ENCODE results near the gene SLC9A8.
A peak's percentile ranks its signal among the peaks of the same experiment; 100 is the strongest.
"Not testable (repeated sequence)": the region's sequence is repeated elsewhere in the genome, so short reads cannot be mapped to it uniquely, and the experiment has no call there.

Gene SLC9A8, protein sequence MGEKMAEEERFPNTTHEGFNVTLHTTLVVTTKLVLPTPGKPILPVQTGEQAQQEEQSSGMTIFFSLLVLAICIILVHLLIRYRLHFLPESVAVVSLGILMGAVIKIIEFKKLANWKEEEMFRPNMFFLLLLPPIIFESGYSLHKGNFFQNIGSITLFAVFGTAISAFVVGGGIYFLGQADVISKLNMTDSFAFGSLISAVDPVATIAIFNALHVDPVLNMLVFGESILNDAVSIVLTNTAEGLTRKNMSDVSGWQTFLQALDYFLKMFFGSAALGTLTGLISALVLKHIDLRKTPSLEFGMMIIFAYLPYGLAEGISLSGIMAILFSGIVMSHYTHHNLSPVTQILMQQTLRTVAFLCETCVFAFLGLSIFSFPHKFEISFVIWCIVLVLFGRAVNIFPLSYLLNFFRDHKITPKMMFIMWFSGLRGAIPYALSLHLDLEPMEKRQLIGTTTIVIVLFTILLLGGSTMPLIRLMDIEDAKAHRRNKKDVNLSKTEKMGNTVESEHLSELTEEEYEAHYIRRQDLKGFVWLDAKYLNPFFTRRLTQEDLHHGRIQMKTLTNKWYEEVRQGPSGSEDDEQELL

DNA sequence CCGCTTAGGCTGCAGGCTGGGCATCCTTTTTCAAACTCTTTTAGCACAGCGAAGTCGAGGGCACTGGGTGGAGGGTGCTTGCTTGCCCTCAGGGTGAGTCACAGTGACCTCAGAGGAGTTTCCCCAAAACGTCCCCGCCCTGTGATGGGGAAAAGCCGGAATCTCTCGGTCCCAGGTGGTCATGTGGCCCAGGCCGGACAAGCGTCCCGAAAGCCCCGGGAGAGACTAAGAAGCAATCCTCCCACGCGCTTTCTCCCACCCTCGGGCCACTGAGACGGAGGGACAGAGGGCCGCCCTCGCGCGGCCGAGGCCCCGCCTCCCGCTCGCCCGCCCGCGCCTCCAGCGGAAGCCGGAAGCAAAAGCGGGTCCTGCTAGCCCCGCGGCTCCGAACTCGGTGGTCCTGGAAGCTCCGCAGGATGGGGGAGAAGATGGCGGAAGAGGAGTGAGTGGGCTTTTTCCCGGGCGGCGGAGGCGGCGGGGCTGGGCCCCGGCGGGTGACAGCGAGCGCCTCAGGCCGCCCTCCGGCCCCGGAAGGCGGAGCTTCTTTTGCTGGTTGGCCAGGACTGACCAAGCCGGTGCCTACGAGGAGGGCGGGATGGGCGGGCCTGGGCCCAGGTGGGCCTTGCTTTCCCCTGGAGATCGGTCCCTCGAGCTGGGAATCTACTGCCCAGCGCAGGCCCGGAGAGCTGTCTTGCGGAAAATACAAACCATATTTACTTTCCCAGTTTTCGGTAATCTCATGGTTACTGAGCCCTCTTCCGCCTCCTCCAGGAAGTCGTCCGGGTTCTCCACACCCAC is at the start of gene SLC9A8:
Gene SLC9A8 (plus strand): TSS at position 322 of the 798 bp plus-strand sequence. CDS start 95 bp downstream, at position 417.
- peak; percentile 82 for DNase-seq (ENCODE audit: low read depth)

DNA sequence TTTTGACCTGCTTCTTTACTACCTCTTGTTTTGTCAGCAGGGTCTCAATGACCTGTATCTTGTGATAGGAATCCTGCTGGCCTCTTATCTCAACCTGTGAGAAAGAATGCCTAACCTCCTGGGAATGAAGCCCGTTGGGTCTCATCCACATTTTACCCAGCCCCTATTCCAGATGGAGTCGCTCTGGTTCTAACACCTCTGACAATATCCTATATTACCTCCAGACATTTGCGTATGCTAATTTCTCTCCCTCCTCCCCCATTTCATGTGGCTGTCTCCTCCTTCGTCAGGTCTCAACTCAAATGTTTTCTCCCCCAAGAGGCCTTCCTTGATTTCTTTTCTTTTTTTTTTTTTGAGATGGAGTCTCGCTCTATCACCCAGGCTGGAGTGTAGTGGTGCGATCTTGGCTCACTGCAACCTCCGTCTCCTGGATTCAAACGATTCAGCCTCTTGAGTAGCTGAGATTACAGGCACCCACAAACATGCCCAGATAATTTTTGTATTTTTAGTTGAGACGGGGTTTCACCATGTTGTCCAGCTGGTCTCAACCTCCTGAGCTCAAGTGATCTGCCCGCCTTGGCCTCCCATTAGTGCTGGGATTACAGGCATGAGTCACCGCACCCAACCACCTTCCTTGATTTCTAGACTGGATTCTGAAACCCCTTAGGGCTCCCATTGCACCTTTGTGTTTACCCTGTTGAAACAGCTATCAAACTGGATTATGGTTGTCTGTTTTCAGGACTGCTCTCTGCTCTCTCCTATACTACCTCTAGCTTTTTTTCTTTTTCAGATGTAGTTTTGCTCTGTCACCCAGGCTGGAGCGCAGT is 49.5 kb upstream of the SLC9A8 start:
- DNase-seq (ENCODE audit: low read depth) = no peak

DNA sequence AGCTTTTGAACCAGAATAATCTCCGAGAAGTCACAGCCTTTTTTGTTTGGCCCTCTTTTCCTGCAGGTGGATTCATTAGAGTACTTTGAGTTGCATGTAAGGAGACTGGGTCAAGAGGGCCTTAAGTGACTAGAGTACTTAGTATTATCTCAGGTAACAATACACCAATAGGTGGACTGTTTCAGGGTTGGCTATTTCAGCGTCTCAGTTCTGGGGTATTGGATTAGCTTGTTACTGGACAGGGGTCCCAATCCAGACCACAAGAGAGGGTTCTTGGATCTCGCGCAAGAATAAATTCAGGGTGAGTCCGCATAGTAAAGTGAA is 47.3 kb upstream of the SLC9A8 start:
- no peak for DNase-seq (ENCODE audit: low read depth)

DNA sequence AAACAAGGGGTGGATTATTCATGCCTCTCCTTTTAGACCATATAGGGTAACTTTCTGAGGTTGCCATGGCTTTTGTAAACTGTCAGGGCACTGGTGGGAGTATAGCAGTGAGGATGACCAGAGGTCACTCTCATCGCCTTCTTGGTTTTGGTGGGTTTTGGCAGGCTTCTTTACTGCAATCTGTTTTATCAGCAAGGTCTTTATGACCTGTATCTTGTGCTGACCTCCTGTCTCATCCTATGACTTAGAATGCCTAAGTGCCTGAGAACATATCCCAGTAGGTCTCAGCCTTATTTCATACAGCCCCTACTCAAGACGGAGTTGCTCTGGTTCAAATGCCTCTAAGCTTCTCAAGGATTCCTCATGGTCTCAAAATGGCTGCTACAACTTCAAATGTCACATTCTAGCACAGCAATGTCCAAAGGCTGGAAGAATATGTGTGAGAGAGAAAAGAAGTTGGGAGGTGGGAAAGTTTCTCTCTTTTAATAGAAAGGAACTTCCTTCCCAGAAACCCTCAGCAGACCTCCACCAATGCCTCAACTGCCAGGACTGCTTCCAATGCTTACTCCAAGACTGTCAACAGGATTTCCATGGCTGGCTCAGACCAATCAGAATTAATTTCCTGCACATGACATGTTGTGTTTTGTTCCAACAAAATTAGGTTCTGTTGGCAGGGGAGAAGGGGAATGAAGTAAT is 46.6 kb upstream of the SLC9A8 start:
- no peak for DNase-seq (ENCODE audit: low read depth)

DNA sequence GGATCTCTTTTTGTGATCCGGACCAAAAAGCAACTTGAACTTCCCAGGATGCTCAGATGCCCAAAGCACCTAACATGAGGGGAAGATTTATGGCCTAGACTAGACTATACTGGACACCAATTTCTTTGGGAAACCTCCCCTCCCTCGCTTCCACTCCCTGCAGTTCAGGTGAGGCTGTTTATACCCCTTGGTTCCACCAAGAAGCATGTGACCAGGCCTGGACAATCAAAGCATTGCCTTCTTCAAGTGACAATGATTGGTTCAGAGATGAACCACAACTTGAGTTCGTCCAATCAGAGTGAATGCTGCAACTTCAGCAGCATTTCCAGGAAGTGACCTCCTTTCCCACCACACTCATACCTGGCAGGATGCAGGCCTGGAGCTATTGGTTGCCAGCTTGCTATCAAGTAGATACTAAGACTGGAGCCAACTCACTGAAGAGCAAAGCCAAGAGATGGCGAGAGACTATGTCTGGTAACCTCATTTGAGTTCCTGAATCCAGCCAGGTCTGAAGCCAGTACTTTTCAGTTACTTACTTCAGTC is 45.6 kb upstream of the SLC9A8 start:
- no peak for DNase-seq (ENCODE audit: low read depth)

DNA sequence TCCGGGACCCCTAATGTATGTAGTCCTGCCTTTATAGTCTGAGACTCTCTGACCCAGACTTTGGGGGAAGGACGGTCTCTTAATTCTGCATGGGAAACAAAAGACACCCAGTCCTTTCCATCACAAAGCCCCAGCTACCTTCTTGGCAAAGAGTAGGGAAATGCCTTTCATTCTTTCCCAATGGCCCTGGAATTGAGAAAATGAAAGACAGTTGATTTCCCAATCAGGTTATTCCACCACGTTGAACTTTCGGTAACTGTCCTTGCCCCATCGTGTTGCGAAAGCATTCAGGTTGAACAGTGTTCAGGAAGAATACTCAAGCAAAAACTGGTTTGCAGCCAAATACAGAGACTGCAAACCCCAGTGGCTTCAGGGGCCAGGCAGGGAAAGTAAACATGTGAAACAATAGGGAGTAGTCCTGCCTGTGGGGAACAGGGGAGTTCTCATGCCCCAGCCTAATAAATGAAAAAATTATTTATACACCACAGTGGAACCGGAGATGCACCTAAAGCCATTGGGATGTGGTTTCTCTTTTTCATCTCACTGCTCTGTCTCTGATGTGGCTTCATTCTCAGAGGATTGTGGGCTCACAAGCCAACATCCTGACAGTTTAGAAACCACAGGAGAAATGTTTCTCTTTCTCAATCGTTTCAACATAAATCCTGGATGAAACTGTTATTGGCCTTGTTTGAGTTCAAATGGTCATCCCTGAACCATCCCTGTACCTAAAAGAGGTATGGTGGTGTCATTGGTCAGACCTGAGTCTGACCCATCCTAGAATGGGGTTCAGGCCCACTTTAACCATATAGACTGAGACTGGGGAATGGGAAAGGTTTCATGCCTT is 44.2 kb upstream of the SLC9A8 start:
- peak; percentile 4 for DNase-seq (ENCODE audit: low read depth)

DNA sequence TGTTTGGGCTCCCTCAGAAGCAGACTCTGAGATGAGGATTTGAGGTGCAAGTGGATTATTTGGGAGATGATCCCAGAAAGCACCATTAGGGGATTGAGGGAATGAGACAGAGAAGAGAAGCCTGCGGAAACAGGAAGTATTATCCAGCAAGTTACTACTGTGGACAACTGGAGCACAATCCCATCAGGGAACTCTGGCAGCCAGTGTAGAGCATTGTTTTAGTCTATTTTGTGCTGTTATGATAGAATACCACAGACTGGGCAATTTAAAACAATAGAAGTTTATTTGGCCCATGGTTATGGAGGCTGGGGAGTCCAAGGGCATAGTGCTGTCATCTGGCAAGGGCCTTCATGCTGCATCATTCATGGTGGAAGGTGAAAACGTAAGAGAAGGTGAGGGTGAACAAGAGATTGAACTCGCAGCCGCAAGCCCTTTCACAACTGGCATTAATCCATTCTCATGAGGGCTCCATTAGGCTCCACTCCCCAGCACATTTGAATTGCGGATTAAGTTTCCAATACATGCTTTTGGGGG is 43.5 kb upstream of the SLC9A8 start:
- no peak for DNase-seq (ENCODE audit: low read depth)

DNA sequence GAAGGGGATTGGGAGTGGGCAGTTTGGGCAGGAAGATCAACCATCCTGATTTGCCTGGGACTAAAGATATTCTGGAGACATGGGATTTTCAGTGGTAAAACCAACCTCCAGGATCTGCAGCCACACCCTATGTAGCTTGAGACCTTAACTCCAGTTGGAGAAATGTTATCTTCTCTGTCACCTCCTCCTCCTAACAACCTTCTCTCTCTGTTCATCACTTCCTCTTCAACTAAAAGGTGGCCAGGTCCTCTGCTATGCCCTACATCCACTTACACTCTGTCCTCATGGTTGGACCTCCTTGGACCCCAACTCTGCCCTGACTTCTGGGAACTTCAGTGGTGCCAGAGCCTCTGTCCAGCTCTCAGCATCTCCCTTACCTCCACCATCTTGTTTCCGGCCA is 42.0 kb upstream of the SLC9A8 start:
- DNase-seq (ENCODE audit: low read depth) = no peak

DNA sequence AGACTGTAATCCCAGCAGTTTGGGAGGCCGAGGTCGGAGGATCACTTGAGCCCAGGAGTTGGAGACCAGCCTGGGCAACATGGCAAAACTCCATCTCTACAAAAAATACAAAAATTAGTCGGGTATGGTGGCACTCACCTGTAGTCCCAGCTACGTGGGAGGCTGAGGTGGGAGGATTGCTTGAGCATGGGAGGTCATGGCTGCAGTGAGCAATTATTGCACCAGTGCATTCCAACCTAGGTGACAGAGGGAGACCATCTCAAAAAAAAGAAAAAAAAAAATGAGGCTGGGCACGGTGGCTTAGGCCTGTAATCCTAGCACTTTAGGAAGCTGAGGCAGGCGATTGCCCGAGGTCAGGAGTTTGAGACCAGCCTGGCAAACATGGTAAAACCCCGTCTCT is 38.4 kb upstream of the SLC9A8 start:
- not testable (repeated sequence) for DNase-seq (ENCODE audit: low read depth)

DNA sequence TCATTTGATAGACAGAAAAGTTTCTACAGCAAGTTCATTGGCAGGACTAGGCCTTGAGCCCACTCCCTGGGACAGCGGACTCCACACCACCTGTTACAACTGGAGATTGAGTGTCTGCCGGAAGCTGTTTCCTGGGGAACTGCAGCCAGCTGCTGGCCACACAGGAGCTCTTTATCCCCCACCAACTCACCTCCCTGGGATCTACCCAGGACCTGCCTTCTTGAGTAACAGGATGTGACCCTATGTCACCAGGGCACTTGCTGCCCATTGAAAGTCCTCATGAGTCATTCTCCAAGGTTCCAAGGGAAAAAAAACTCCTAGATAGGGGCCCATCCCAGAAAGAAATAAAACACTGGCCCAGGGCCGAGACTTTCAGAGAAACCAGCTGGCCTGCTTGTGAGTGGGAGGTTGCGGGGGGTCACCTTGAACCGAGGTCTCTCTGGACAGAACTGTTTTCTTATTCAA is 37.4 kb upstream of the SLC9A8 start:
- DNase-seq (ENCODE audit: low read depth) = no peak

DNA sequence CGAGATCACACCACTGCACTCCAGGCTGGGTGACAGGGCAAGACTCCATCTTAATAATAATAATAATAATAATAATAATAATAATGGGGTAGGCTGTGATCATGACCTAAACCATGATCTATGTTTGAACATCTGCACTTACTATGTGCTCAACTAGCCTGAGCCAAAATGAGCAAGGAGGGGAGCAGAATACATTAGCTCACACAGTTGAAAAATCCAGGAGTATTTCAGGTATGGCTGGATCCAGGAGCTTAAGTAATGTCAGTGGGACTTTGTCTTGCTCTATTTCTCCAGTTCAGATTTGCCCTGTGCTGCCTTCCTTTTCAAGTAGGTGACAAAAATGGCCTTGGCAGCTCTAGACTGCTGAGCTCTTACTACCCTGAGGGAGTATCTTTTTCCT is 32.7 kb upstream of the SLC9A8 start:
- DNase-seq (ENCODE audit: low read depth) = no peak

DNA sequence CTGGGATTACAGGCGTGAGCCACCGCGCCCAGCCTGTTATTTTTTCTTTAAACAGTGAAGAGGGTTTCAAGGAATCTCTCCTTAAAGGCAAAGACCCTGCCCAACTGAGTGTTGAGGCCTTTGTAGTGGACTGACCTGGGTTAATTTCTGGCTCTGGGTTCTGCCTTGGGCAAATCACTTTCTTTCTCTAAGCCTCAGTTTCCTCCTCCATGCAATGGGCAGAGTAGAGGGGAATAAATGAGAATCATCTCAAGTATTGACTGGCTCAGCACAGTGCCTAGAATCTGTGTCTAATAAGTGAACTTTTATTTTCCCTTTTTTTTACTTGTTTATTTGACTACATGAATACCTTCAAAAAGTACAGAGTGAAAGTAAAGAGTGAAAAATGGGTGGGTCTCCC is 31.0 kb upstream of the SLC9A8 start:
- no peak for DNase-seq (ENCODE audit: low read depth)

DNA sequence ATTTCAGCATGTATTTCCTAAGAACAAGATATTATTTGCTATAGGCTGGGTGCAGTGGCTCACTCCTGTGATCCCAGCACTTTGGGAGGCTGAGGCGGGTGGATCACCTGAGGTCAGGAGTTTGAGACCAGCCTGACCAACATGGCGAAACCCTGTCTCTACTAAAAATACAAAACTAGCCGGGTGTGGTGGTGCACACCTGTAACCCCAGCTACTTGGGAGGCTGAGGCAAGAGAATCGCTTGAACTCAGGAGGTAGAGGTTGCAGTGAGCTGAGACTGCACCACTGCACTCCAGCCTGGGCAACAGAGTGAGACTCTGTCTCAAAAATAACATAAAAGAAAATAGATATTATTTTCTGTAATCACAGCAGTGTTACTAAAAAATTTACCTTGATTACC is 30.2 kb upstream of the SLC9A8 start:
- not testable (repeated sequence) for DNase-seq (ENCODE audit: low read depth)

DNA sequence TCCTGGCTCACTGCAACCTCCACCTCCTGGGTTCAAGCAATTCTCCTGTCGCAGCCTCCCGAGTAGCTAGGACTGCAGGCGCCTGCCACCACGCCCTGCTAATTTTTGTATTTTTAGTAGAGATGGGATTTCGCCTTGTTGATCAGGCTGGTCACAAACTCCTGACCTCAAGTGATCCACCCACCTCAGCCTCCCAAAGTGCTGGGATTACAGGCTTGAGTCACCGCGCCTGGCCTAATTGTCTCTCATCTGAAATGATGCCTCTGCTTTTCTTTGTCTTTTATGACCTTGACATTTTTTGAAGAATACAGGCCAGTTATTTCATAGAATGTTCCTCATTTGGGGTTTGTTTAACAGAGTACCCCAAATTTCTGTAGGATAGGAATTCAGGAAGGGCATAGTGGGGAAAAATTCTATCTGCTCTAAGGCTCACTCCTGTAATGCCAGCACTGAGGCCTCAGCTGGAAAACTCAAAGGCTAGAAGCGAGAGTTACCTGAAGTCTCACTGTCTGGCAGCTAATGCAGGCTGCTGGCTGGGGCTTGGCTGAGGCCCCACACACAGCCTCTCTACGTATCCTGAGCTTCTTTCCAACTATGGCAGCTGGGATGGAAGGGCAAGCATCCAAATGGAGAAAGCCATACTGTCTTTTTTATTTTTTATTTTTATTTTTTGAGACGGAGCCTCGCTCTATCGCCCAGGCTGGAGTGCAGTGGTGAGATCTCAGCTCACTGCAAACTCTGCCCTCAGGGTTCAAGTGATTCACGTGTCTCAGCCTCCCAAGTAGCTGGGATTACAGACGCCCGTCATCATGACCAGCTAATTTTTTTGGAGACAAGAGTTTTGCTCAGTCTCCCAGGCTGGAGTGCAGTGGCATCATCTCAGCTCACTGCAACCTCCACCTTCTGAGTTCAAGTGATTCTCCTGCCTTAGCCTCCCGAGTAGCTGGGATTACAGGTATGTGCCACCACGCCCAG is 29.3 kb upstream of the SLC9A8 start:
- DNase-seq (ENCODE audit: low read depth) = not testable (repeated sequence)

DNA sequence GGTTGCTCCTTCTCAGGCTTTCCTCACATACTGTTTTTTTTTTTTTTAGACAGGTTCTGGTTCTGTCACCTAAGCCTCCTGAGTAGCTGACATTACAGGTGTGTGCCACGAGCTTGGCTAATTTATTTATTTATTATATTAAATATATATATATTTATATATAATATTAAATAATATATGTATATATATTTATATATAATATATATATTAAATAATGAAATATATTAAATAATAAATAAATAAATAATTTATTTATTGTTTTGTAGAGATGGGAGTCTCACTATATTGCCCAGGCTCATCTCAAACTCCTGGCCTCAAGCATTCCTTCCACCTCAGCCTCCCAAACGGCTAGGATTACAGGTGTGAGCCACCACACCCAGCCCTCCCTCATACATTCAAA is 28.3 kb upstream of the SLC9A8 start:
- DNase-seq (ENCODE audit: low read depth) = no peak

DNA sequence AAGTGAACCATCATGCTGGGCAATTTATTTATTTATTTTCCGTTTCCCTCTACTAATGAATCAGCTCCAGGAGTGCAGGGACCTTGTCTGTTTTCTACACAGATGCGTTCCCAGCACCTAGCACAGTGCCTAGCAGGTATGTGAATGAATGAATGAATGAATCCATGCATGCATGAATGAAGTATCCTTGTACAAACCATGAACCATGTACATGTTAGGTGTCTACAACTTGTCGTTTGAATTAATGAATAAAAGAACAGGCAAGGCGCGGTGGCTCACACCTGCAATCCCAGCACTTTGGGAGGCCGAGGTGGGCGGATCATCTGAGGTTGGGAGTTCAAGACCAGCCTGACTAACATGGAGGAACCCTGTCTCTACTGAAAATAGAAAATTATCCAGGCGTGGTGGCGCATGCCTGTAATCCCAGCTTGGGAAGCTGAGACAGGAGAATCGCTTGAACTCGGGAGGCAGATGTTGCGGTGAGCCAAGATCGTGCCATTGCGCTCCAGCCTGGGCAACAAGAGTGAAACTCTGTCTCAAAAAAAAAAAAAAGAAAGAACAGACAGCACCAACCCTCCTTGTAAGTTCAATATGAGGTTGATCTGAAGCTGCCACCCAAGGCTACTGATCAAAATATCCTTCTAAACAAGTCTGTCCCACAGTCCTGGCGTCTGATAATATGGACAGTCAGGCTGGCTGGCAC is 27.3 kb upstream of the SLC9A8 start:
- no peak for DNase-seq (ENCODE audit: low read depth)

DNA sequence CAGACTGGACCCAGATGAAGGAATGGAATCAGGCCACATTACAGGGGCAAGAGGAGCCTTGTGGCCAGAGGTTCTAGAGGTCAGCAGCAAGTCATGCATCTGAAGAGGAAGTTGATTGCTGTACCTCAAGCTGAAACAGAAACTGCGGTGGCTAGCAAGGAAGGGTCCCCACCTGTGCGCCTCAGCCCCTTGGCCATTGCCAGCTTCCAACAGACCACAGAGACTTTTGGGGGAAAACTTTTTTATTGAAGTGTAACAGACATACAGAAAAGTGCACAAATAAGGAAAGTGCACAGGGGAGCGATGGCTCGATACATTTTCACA is 26.8 kb upstream of the SLC9A8 start:
- no peak for DNase-seq (ENCODE audit: low read depth)

DNA sequence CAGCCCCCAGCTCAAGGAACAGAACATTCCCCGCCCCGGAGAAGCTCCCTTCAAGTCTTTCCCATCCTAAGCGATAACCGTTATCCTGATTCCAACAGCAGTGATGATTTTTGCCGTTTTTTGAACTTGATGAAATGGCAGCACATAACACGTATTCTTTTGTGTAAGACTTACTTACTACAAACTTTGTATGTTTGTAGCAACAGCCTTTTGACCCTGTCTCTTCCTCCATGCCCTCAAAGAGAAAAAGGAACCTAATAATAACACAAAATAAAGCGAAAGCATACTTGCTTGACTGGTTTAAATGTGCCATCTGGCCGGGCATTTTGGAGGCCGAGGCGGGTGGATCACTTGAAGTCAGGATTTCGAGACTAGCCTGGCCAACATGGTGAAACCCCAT is 26.4 kb upstream of the SLC9A8 start:
- no peak for DNase-seq (ENCODE audit: low read depth)

Measured in T-helper 22 cell (primary cell).